Activated naive CD4-positive, alpha-beta T cell treated with anti-CD3 and anti-CD28 coated beads, Interleukin-2, amount 50 U/mL, for 24 hours (primary cell): ENCODE measurements around the gene FAM47E.

Experiments used
- H3K27ac Mint-ChIP-seq: one replicate; pipeline ENCODE4 v1.8.0; 2021; ENCODE audit warnings: mild to moderate bottlenecking, mixed read lengths
- H3K27me3 Mint-ChIP-seq: one replicate; pipeline ENCODE4 v1.8.0; 2021; ENCODE audit warnings: mixed read lengths
- H3K36me3 Mint-ChIP-seq: one replicate; pipeline ENCODE4 v1.8.0; 2021; ENCODE audit warnings: mixed read lengths
- H3K4me1 Mint-ChIP-seq: one replicate; pipeline ENCODE4 v1.8.0; 2021; ENCODE audit warnings: mixed read lengths
- H3K4me3 Mint-ChIP-seq: one replicate; pipeline ENCODE4 v1.8.0; 2021; ENCODE audit warnings: mild to moderate bottlenecking, mixed read lengths
- H3K9me3 Mint-ChIP-seq: one replicate; pipeline ENCODE4 v1.8.0; 2021; ENCODE audit warnings: mixed read lengths

FAM47E gene

GRCh38 chr4:76251441-76252270 lies at the start of gene FAM47E:
Gene FAM47E (plus strand): TSS chr4:76251721. CDS start chr4:76251747, 26 bp downstream.
- Mint-ChIP-seq H3K4me1 (peaks cover 8% of the 10 kb centered on the region), H3K27me3 (peaks cover 45% of the 10 kb centered on the region), H3K9me3 (no peaks in the 10 kb centered on the region), H3K36me3 (no peaks in the 10 kb centered on the region), H3K27ac (no peak within 1 kb of the TSS), H3K4me3 (peak within 1 kb of the TSS; percentile 86)

GRCh38 chr4:76203541-76203940 lies 48.0 kb upstream of the FAM47E start:
- Mint-ChIP-seq H3K4me1 (peaks cover 66% of the 10 kb centered on the region), H3K27me3 (no peaks in the 10 kb centered on the region), H3K4me3 (no peak overlapping the region)

DNA sequence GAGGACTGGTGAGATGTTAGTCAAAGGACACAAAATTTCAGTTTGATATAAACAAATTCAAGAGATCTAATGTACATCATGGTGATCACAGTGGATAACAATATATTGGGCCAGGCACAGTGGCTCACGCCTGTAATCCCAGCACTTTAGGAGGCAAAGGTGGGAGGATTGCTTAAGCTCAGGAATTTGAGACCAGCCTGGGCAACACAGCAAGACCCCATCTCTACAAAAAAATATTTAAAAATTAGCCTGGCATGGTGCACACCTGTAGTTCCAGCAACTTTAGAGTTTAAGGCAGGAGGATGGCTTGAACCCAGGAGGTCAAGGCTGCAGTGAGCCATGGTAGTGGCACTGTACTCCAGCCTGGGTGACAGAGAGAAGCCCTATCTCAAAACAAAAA lies 46.6 kb upstream of the FAM47E start:
- peaks cover 4% of the 10 kb centered on the region for H3K36me3 Mint-ChIP-seq
- H3K27ac Mint-ChIP-seq, result no peak overlapping the region
- peaks cover 62% of the 10 kb centered on the region for H3K4me1 Mint-ChIP-seq
- no peaks in the 10 kb centered on the region for H3K9me3 Mint-ChIP-seq
- H3K27me3 Mint-ChIP-seq, result no peaks in the 10 kb centered on the region
- H3K4me3 Mint-ChIP-seq, result no peak overlapping the region

More at GRCh38 chr4:76203541-76203940, 48.0 kb upstream of the FAM47E start:
- Mint-ChIP-seq H3K27ac (no peak overlapping the region), H3K36me3 (peaks cover 4% of the 10 kb centered on the region), H3K9me3 (no peaks in the 10 kb centered on the region)

- peaks cover 4% of the 10 kb centered on the region for H3K36me3 Mint-ChIP-seq
- peaks cover 62% of the 10 kb centered on the region for H3K4me1 Mint-ChIP-seq
- no peak overlapping the region for H3K27ac Mint-ChIP-seq
- no peaks in the 10 kb centered on the region for H3K27me3 Mint-ChIP-seq
- H3K4me3 Mint-ChIP-seq, result no peak overlapping the region
- H3K9me3 Mint-ChIP-seq, result no peaks in the 10 kb centered on the region
Measured at GRCh38 chr4:76205476-76205875, 46.0 kb upstream of the FAM47E start.

- H3K27me3 Mint-ChIP-seq, result no peaks in the 10 kb centered on the region
- peaks cover 61% of the 10 kb centered on the region for H3K4me1 Mint-ChIP-seq
- no peaks in the 10 kb centered on the region for H3K36me3 Mint-ChIP-seq
- H3K9me3 Mint-ChIP-seq, result no peaks in the 10 kb centered on the region
- H3K27ac Mint-ChIP-seq, result no peak overlapping the region
- no peak overlapping the region for H3K4me3 Mint-ChIP-seq
Measured at GRCh38 chr4:76206222-76206942, 45.1 kb upstream of the FAM47E start.

- no peaks in the 10 kb centered on the region for H3K36me3 Mint-ChIP-seq
- H3K4me3 Mint-ChIP-seq, result no peak overlapping the region
- H3K4me1 Mint-ChIP-seq, result peaks cover 69% of the 10 kb centered on the region
- no peaks in the 10 kb centered on the region for H3K9me3 Mint-ChIP-seq
- no peak overlapping the region for H3K27ac Mint-ChIP-seq
- no peaks in the 10 kb centered on the region for H3K27me3 Mint-ChIP-seq
Measured at GRCh38 chr4:76207549-76207948, 44.0 kb upstream of the FAM47E start.

DNA sequence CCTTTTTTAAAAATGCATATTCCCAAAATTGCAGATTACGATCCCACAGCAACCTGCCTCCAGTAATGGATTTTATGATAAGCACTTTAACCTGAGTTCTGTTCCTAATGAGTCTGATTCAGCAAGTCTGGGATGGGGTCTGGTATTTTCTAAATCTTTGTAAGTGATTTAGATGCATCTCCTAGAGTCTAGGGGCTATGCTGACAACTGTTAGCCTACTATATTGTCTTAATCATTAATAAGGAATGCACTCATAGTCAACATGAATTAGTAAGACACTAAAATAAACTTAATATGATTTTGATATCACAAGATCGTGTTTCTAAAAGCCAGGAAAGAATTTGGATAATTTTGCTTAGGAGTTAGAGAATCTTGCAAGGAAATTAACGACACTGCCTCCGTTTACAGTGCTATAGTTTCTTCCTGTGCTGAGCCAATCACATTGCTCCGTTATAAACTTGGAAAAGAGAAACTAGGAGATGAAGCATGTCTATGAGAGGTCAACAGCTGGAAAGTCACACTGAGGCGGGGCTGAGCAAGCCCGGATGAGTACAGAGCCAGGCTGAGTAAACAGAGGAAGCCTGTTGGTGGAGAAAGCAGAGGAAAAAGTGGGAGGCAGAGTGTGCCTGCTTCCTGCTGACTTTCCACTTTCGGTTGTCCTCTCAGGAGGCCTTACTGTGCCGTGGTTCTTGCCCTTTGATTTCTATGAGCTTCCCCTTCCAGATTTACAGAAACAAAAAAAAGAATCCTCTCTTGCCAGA lies 43.3 kb upstream of the FAM47E start:
- Mint-ChIP-seq H3K4me3 (no peak overlapping the region), H3K27me3 (no peaks in the 10 kb centered on the region), H3K4me1 (peaks cover 74% of the 10 kb centered on the region), H3K27ac (no peak overlapping the region), H3K36me3 (no peaks in the 10 kb centered on the region), H3K9me3 (no peaks in the 10 kb centered on the region)

GRCh38 chr4:76209881-76210280 lies 41.6 kb upstream of the FAM47E start:
- Mint-ChIP-seq H3K4me1 (peaks cover 75% of the 10 kb centered on the region), H3K9me3 (no peaks in the 10 kb centered on the region), H3K36me3 (peaks cover 3% of the 10 kb centered on the region), H3K27ac (no peak overlapping the region), H3K27me3 (no peaks in the 10 kb centered on the region), H3K4me3 (no peak overlapping the region)

GRCh38 chr4:76210452-76210851 lies 41.1 kb upstream of the FAM47E start:
- peaks cover 3% of the 10 kb centered on the region for H3K36me3 Mint-ChIP-seq
- H3K4me1 Mint-ChIP-seq, result peaks cover 79% of the 10 kb centered on the region
- H3K4me3 Mint-ChIP-seq, result no peak overlapping the region
- no peak overlapping the region for H3K27ac Mint-ChIP-seq
- no peaks in the 10 kb centered on the region for H3K27me3 Mint-ChIP-seq
- H3K9me3 Mint-ChIP-seq, result no peaks in the 10 kb centered on the region

DNA sequence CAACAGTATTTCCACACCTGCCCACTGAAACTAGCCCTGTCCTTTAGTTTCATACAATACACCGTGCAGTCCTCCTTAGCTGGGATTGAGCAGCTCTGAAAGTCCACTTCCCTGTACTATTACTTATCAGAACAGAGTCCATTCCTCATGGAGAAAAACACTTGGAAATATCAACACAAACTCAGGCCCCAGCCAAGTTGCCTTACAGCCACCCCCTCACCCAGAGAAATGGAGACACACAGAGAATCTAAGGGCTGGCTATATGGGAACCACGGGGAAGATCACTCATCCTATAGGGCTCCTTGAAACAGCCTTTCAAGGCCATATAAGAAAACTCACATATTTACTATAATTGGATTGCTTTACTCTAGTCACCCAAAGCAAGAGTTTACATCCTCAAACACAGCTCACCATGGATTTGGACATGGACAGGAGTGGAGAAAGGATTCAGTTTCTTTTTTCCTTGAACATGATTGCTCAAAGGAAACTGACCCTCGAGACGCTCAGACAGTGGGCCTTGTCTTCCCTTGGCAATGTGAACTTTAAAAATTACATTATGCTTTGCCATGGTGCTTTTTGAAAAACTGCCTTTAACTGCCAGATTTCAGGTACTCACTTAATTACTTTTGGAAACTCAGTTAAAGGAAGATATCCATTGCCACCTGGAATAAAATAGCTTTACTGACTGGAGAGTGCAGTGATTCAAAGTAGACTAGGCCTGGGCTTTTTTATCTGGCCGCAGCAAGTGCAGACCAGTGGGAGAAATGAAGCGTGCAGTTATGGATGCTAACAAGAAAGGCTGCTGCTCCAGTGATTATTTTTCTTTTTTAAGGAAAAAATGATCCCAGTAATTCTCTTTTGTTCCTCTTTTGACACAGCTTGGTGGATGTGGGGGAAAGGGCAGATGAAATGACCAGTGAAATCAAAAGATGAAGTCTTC lies 39.5 kb upstream of the FAM47E start:
- Mint-ChIP-seq H3K9me3 (no peaks in the 10 kb centered on the region), H3K4me1 (peaks cover 73% of the 10 kb centered on the region), H3K36me3 (peaks cover 3% of the 10 kb centered on the region), H3K4me3 (peak overlapping the region; percentile 80), H3K27ac (peak overlapping the region; percentile 48), H3K27me3 (no peaks in the 10 kb centered on the region)

GRCh38 chr4:76212851-76213414 lies 38.6 kb upstream of the FAM47E start:
- Mint-ChIP-seq H3K27ac (peak overlapping the region; percentile 48), H3K36me3 (peaks cover 3% of the 10 kb centered on the region), H3K4me3 (peak overlapping the region; percentile 80), H3K27me3 (no peaks in the 10 kb centered on the region), H3K9me3 (no peaks in the 10 kb centered on the region), H3K4me1 (peaks cover 66% of the 10 kb centered on the region)

- Mint-ChIP-seq H3K36me3 (peaks cover 3% of the 10 kb centered on the region), H3K4me1 (peaks cover 59% of the 10 kb centered on the region), H3K27me3 (no peaks in the 10 kb centered on the region), H3K27ac (peak within 1 kb of the TSS; percentile 83), H3K4me3 (peak within 1 kb of the TSS; percentile 89), H3K9me3 (no peaks in the 10 kb centered on the region)
Measured at GRCh38 chr4:76213415-76214176, 37.9 kb upstream of the FAM47E start, which contains the start of gene SCARB2. Gene SCARB2 (minus strand): TSS chr4:76213824. CDS start chr4:76213543, 281 bp downstream.

GRCh38 chr4:76214177-76214675 lies 37.3 kb upstream of the FAM47E start:
- Mint-ChIP-seq H3K27me3 (no peaks in the 10 kb centered on the region), H3K27ac (peak overlapping the region; percentile 83), H3K36me3 (peaks cover 3% of the 10 kb centered on the region), H3K9me3 (no peaks in the 10 kb centered on the region), H3K4me1 (peaks cover 55% of the 10 kb centered on the region), H3K4me3 (peak overlapping the region; percentile 89)

- Mint-ChIP-seq H3K27me3 (no peaks in the 10 kb centered on the region), H3K4me1 (peaks cover 49% of the 10 kb centered on the region), H3K27ac (no peak overlapping the region), H3K36me3 (peaks cover 3% of the 10 kb centered on the region), H3K4me3 (no peak overlapping the region), H3K9me3 (no peaks in the 10 kb centered on the region)
Measured at GRCh38 chr4:76215077-76215476, 36.4 kb upstream of the FAM47E start.
